GM23338 (cell line): ENCODE measurements around the gene HOXD9. TPM values are rescaled to one million over a fixed set of nuclear protein-coding genes. Genes with fewer than 3 reads are reported as not detected.

Source experiments
- ATAC-seq: fragments of 200-7000 bp; cut with Tn5 transposase; 3 replicates; pipeline ENCODE4 v1.9.1; 2020
- DNase-seq: peaks from one replicate; pipeline ENCODE4 v3.0.0-alpha.2; 2015; ENCODE audit warnings: low spot score
- H2AFZ ChIP-seq: fragments of 200-600 bp; sonication (generic); 2 replicates; pipeline ENCODE4 v1.8.0; 2016; ENCODE audit warnings: antibody characterized with exemption, mild to moderate bottlenecking, moderate library complexity
- H3F3A ChIP-seq: fragments of 200-600 bp; sonication (generic); replicated peaks from 2 replicates; pipeline ENCODE4 v1.8.0; 2017; ENCODE audit warnings: antibody characterized with exemption, mixed run types, low read depth
- H3K27ac ChIP-seq: fragments of 200-600 bp; sonication (generic); 2 replicates; pipeline ENCODE4 v1.6.1; 2016; ENCODE audit warnings: low read depth
- H3K27me3 ChIP-seq: fragments of 200-600 bp; sonication (generic); 2 replicates; pipeline ENCODE4 v1.8.0; 2016; ENCODE audit warnings: mild to moderate bottlenecking, mixed run types, moderate library complexity; ENCODE audit not compliant: insufficient read depth
- H3K36me3 ChIP-seq: fragments of 200-600 bp; sonication (generic); 2 replicates; pipeline ENCODE4 v1.8.0; 2016; ENCODE audit warnings: mild to moderate bottlenecking; ENCODE audit not compliant: insufficient read depth
- H3K4me1 ChIP-seq: fragments of 200-600 bp; sonication (generic); 2 replicates; pipeline ENCODE4 v1.8.0; 2016; ENCODE audit warnings: mild to moderate bottlenecking, moderate library complexity; ENCODE audit not compliant: insufficient read depth
- H3K4me2 ChIP-seq: fragments of 200-600 bp; sonication (generic); 2 replicates; pipeline ENCODE4 v1.7.1; 2017; ENCODE audit warnings: mixed run types
- H3K4me3 ChIP-seq: fragments of 200-600 bp; sonication (generic); 2 replicates; pipeline ENCODE4 v1.6.1; 2016; ENCODE audit warnings: mixed run types
- H3K79me2 ChIP-seq: fragments of 200-600 bp; sonication (generic); replicated peaks from 2 replicates; pipeline ENCODE4 v1.8.0; 2017; ENCODE audit warnings: mild to moderate bottlenecking; ENCODE audit not compliant: insufficient read depth
- H3K9me2 ChIP-seq: fragments of 200-600 bp; sonication (generic); 2 replicates; pipeline ENCODE4 v1.8.0; 2017; ENCODE audit not compliant: insufficient read depth
- H4K20me1 ChIP-seq: fragments of 200-600 bp; sonication (generic); replicated peaks from 2 replicates; pipeline ENCODE4 v1.8.0; 2017; ENCODE audit warnings: mild to moderate bottlenecking; ENCODE audit not compliant: insufficient read depth
- H3K27ac Mint-ChIP-seq: 2 replicates; pipeline ENCODE4 v1.8.0; 2020; ENCODE audit warnings: inconsistent platforms, mild to moderate bottlenecking, moderate library complexity, mixed read lengths
- H3K27me3 Mint-ChIP-seq: 3 replicates; pipeline ENCODE4 v1.8.0; 2022; ENCODE audit warnings: low read depth, mild to moderate bottlenecking, moderate library complexity, mixed read lengths, inconsistent platforms; ENCODE audit not compliant: insufficient read depth, poor library complexity
- H3K36me3 Mint-ChIP-seq: 3 replicates; pipeline ENCODE4 v1.8.0; 2021; ENCODE audit warnings: low read depth, mild to moderate bottlenecking, inconsistent platforms, moderate library complexity, mixed read lengths
- H3K4me1 Mint-ChIP-seq: 3 replicates; pipeline ENCODE4 v1.8.0; 2020; ENCODE audit warnings: mild to moderate bottlenecking, inconsistent platforms, mixed read lengths
- H3K4me3 Mint-ChIP-seq: 3 replicates; pipeline ENCODE4 v1.8.0; 2021; ENCODE audit warnings: moderate library complexity, mild to moderate bottlenecking, inconsistent platforms, mixed read lengths
- H3K9me3 Mint-ChIP-seq: 3 replicates; pipeline ENCODE4 v1.8.0; 2020; ENCODE audit warnings: moderate library complexity, mild to moderate bottlenecking, inconsistent platforms, mixed read lengths
- CREB1 ChIP-seq: fragments of 250-450 bp; sonication (Bioruptor Pico); IDR thresholded peaks from 2 replicates; pipeline ENCODE4 v1.5.0; 2020; ENCODE audit warnings: low read depth, mild to moderate bottlenecking, moderate library complexity
- EZH2 ChIP-seq: fragments of 200-600 bp; sonication (generic); IDR thresholded peaks from one replicate; pipeline ENCODE4 v1.8.0; 2017; ENCODE audit warnings: antibody characterized with exemption, mild to moderate bottlenecking, low read depth; ENCODE audit not compliant: unreplicated experiment
- EZH2phosphoT487 ChIP-seq: fragments of 200-600 bp; sonication (generic); IDR thresholded peaks from one replicate; pipeline ENCODE4 v1.8.1; 2018; ENCODE audit warnings: antibody characterized with exemption; ENCODE audit not compliant: unreplicated experiment
- POLR2AphosphoS5 ChIP-seq: IDR thresholded peaks from 2 replicates; pipeline ENCODE4 v1.6.1; 2016; ENCODE audit warnings: antibody characterized with exemption, low read depth
- ZNF114 ChIP-seq: fragments of 250-450 bp; sonication (Bioruptor Pico); IDR thresholded peaks from 2 replicates; pipeline ENCODE4 v1.5.0; 2020; ENCODE audit warnings: mild to moderate bottlenecking, moderate library complexity
- polyA plus RNA-seq: library from polyadenylated mRNA; unstranded; fragments of >200 nt; fragmentation: Nextera tagmentation; extraction: Ambion mirVana; gene quantifications from 2 replicates; pipeline ENCODE4 v1.2.1, GENCODE V29; 2016
- total RNA-seq: library from RNA; depleted of rRNA; stranded (reverse); fragments of >200 nt; shearing (Covaris generic); gene quantifications from 2 replicates; pipeline ENCODE4 v1.2.3, GENCODE V29; 2014
- TF ChIP-seq, protein P1 (sequence below), 2 experiments: fragments of 200-600 bp in 1 of 2; sonication (generic) in 1 of 2; conservative IDR thresholded peaks; 2 replicates each; pipeline versions ENCODE4 v1.5.1 to v1.6.1; 2016 to 2017; ENCODE audit warnings: antibody characterized with exemption in 2 of 2, low read depth in 2 of 2, mild to moderate bottlenecking in 2 of 2, moderate library complexity in 1 of 2

The HOXD9 gene
- total and polyA plus RNA-seq, 2 experiments from 2014 or later: not detected

DNA sequence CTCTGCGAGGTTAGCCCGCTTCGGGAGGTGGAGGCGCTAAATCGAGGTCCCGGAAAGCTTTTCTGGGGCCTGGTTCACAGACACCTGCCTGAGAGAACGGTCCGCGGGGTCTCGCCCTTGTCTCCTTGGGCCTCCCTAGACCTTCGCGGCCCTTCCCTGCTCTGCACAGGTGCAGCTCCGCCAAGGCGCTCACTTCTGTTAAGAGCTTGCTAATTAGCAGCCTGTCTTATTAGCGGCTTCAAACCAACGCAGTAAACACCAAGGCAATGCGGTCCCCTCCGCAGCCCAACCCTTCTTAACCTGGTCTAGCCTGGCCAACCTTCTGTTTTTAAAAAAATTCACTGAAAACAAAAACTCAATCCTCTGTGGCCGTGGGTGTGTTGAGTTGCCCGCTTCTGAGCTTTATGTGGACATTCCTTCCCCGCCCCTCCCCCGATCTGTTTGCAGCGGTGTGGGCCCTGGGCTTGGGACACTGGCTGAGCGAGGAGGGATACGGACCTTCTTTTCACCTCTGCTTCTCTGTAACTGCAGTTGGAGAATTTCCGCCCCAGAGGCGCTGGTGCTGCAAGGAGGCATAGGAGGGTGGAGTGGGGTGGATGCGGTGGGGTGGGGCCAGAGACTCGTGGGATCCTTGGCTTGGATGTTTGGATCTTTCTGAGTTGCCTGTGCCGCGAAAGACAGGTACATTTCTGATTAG, 25.4 kb downstream of the HOXD9 start:
- ATAC-seq: peak; percentile 23
- H3K27ac ChIP-seq: no peak overlapping the region
- peaks cover 39% of the 10 kb centered on the region for H4K20me1 ChIP-seq
- H3K9me2 ChIP-seq: no peaks in the 10 kb centered on the region
- 0 out of 3 replicates have a peak, but pooled peaks cover 2% of the 10 kb centered on the region for H3K9me3 Mint-ChIP-seq
- peak; percentile 68 for DNase-seq
- H3K4me1 Mint-ChIP-seq: peaks cover 15% of the 10 kb centered on the region
- no peaks in the 10 kb centered on the region for H3K79me2 ChIP-seq
- peaks cover 99% of the 10 kb centered on the region for H3K27me3 Mint-ChIP-seq
- no peak overlapping the region for H2AFZ ChIP-seq
- no peak overlapping the region for H3K27ac Mint-ChIP-seq
- peaks cover 17% of the 10 kb centered on the region for H3K4me1 ChIP-seq
- no peaks in the 10 kb centered on the region for H3K36me3 Mint-ChIP-seq
- peaks cover 20% of the 10 kb centered on the region; the same call in 1 of the 2 replicates for H3F3A ChIP-seq
- no peak overlapping the region for H3K4me3 ChIP-seq
- H3K36me3 ChIP-seq: no peaks in the 10 kb centered on the region
- H3K4me3 Mint-ChIP-seq: peak overlapping the region; percentile 31; the same call in 1 of the 3 replicates
- 0 out of 2 replicates have a peak overlapping the region, but pooled peaks have one; percentile 24 for H3K4me2 ChIP-seq
- H3K27me3 ChIP-seq: peaks cover 100% of the 10 kb centered on the region
- TF ChIP-seq POLR2AphosphoS5 (no peak), EZH2 (peak; percentile 100), EZH2phosphoT487 (peak; percentile 93)

DNA sequence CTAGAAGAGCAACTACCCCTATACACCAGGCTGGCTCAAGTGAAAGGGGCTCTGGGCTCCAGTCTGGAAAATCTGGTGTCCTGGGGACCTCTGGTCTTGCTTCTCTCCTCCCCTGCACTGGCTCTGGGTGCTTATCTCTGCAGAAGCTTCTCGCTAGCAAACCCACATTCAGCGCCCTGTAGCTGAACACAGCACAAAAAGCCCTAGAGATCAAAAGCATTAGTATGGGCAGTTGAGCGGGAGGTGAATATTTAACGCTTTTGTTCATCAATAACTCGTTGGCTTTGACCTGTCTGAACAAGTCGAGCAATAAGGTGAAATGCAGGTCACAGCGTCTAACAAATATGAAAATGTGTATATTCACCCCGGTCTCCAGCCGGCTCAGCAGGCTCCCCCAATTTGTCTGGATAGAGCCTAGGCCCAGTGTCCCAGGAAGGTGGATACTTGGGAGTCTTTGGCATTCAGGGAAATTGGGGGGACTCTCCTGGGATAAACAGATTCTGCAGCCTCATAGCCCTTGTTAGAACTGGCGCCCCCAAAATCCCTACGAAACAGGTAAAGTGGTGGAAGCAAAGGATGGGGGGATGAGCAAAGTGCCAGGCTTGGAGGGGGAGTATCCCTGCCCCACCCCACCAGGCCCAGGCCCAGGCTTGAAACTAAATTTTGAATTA, 26.4 kb downstream of the HOXD9 start:
- Histone ChIP-seq H3K4me3 (no peak overlapping the region), H3K27ac (no peak overlapping the region), H3K9me2 (no peaks in the 10 kb centered on the region), H3K4me1 (peaks cover 17% of the 10 kb centered on the region), H3K4me2 (0 out of 2 replicates have a peak overlapping the region, but pooled peaks have one; percentile 24), H3K79me2 (no peaks in the 10 kb centered on the region), H4K20me1 (peaks cover 46% of the 10 kb centered on the region), H2AFZ (no peak overlapping the region), H3K27me3 (peaks cover 100% of the 10 kb centered on the region), H3F3A (peaks cover 20% of the 10 kb centered on the region; the same call in 1 of the 2 replicates), H3K36me3 (no peaks in the 10 kb centered on the region)
- Mint-ChIP-seq H3K9me3 (0 out of 3 replicates have a peak, but pooled peaks cover 2% of the 10 kb centered on the region), H3K4me3 (no peak overlapping the region), H3K36me3 (no peaks in the 10 kb centered on the region), H3K27ac (no peak overlapping the region), H3K27me3 (peaks cover 99% of the 10 kb centered on the region), H3K4me1 (peaks cover 15% of the 10 kb centered on the region)
- TF ChIP-seq EZH2 (peak; percentile 82), CREB1 (CRISPR knock-in tag) (no peak), ZNF114 (CRISPR knock-in tag) (no peak)
- TF ChIP-seq, protein P1, sequence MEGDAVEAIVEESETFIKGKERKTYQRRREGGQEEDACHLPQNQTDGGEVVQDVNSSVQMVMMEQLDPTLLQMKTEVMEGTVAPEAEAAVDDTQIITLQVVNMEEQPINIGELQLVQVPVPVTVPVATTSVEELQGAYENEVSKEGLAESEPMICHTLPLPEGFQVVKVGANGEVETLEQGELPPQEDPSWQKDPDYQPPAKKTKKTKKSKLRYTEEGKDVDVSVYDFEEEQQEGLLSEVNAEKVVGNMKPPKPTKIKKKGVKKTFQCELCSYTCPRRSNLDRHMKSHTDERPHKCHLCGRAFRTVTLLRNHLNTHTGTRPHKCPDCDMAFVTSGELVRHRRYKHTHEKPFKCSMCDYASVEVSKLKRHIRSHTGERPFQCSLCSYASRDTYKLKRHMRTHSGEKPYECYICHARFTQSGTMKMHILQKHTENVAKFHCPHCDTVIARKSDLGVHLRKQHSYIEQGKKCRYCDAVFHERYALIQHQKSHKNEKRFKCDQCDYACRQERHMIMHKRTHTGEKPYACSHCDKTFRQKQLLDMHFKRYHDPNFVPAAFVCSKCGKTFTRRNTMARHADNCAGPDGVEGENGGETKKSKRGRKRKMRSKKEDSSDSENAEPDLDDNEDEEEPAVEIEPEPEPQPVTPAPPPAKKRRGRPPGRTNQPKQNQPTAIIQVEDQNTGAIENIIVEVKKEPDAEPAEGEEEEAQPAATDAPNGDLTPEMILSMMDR (conservative IDR thresholded peaks at IDR 0.05; ENCODE audit: low read depth in 2 of 2): no peak
- ATAC-seq: no peak
- peak; percentile 13 for DNase-seq
